HG03571 (cell line): ENCODE measurements around the gene EPC2.
"Not testable (repeated sequence)": the region's sequence is repeated elsewhere in the genome, so short reads cannot be mapped to it uniquely, and the experiment has no call there.

Source experiments
- ATAC-seq: cut with Tn5 transposase; IDR thresholded peaks from one replicate; pipeline ENCODE4 v1.9.1; 2021; ENCODE audit not compliant: unreplicated experiment

The EPC2 gene

GRCh38 chr2:148667113-148667836 lies 22.7 kb downstream of the EPC2 start:
- no peak for ATAC-seq

- ATAC-seq, result no peak
These were observed 26.2 kb downstream of the EPC2 start for GRCh38 chr2:148670773-148671172.

GRCh38 chr2:148674063-148675020 lies 29.8 kb downstream of the EPC2 start:
- ATAC-seq, result no peak

GRCh38 chr2:148675708-148676107 lies 31.2 kb downstream of the EPC2 start:
- ATAC-seq, result no peak

GRCh38 chr2:148678302-148679179 lies 34.0 kb downstream of the EPC2 start:
- ATAC-seq, result not testable (repeated sequence)

GRCh38 chr2:148680462-148680861 lies 35.9 kb downstream of the EPC2 start:
- no peak for ATAC-seq

- no peak for ATAC-seq
These were observed 36.9 kb downstream of the EPC2 start for GRCh38 chr2:148681443-148681842.

- ATAC-seq, result not testable (repeated sequence)
These were observed 37.3 kb downstream of the EPC2 start for GRCh38 chr2:148681862-148682261.

GRCh38 chr2:148684507-148684906 lies 40.0 kb downstream of the EPC2 start:
- ATAC-seq, result no peak

GRCh38 chr2:148687543-148687942 lies 43.0 kb downstream of the EPC2 start:
- ATAC-seq, result no peak

GRCh38 chr2:148688011-148688410 lies 43.5 kb downstream of the EPC2 start:
- not testable (repeated sequence) for ATAC-seq

GRCh38 chr2:148696985-148697384 lies 52.4 kb downstream of the EPC2 start:
- ATAC-seq, result no peak

- no peak for ATAC-seq
These were observed 55.3 kb downstream of the EPC2 start for GRCh38 chr2:148699830-148700229.

GRCh38 chr2:148701039-148701438 lies 56.5 kb downstream of the EPC2 start:
- no peak for ATAC-seq

- no peak for ATAC-seq
These were observed 57.3 kb downstream of the EPC2 start for GRCh38 chr2:148701877-148702276.

- ATAC-seq, result no peak
These were observed 57.9 kb downstream of the EPC2 start for GRCh38 chr2:148702475-148702874.

- no peak for ATAC-seq
These were observed 59.7 kb downstream of the EPC2 start for GRCh38 chr2:148704247-148704646.

- ATAC-seq, result no peak
These were observed 71.9 kb downstream of the EPC2 start for GRCh38 chr2:148716378-148716920.

GRCh38 chr2:148718039-148718438 lies 73.5 kb downstream of the EPC2 start:
- ATAC-seq, result no peak

- ATAC-seq, result no peak
These were observed 74.7 kb downstream of the EPC2 start for GRCh38 chr2:148719195-148719749.
